ENCODE results near the gene CTCFL. TPM values are rescaled to one million over a fixed set of nuclear protein-coding genes. Genes with fewer than 3 reads are reported as not detected.

CTCFL gene
- total and polyA plus RNA-seq, 2 donors (not counting 3 experiments of a cell fraction or from before 2014, with no cell fraction given): not detected

DNA sequence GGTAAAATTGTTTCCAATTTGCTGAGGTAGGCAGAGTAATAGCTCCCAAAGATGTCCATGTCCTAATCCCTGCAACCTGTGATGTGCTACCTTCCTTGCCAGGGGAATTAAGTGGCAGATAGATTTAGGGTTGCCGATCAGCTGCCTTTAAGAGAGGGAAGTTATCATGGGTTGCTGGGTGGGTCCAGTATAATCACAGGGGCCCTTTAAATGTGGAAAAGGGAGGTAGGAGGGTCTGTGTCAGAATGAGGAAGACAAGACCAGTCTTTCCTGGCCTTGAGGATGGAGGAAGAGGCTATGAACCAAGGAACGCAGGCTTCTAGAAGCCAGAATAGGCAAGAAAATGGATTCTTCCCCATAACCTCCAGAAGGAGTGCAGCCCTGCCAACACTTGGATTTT lies 50.7 kb downstream of the CTCFL start:
- TF ChIP-seq, protein P1, sequence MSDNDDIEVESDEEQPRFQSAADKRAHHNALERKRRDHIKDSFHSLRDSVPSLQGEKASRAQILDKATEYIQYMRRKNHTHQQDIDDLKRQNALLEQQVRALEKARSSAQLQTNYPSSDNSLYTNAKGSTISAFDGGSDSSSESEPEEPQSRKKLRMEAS (IDR thresholded peaks at IDR 0.05; ENCODE audit: insufficient read depth, insufficient read length): no peak
- TF ChIP-seq, protein P2, sequence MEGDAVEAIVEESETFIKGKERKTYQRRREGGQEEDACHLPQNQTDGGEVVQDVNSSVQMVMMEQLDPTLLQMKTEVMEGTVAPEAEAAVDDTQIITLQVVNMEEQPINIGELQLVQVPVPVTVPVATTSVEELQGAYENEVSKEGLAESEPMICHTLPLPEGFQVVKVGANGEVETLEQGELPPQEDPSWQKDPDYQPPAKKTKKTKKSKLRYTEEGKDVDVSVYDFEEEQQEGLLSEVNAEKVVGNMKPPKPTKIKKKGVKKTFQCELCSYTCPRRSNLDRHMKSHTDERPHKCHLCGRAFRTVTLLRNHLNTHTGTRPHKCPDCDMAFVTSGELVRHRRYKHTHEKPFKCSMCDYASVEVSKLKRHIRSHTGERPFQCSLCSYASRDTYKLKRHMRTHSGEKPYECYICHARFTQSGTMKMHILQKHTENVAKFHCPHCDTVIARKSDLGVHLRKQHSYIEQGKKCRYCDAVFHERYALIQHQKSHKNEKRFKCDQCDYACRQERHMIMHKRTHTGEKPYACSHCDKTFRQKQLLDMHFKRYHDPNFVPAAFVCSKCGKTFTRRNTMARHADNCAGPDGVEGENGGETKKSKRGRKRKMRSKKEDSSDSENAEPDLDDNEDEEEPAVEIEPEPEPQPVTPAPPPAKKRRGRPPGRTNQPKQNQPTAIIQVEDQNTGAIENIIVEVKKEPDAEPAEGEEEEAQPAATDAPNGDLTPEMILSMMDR (IDR thresholded peaks at IDR 0.05; ENCODE audit: extremely low read depth in 1 of 2, insufficient read depth in 1 of 2, low read depth in 1 of 2, low read length in 2 of 2): no peak
- TF ChIP-seq POLR2A (IDR thresholded peaks at IDR 0.05; ENCODE audit: low read depth, low read length) (no peak), JUN (IDR thresholded peaks at IDR 0.05; ENCODE audit: borderline replicate concordance, insufficient read depth, insufficient read length, low read depth) (no peak), FOS (IDR thresholded peaks at IDR 0.05; ENCODE audit: borderline replicate concordance, insufficient read depth, low read length) (no peak), POLR2AphosphoS5 (IDR thresholded peaks at IDR 0.05; ENCODE audit: insufficient read depth, low read depth, low read length) (no peak), MYC (IDR thresholded peaks at IDR 0.05; ENCODE audit: low read depth, low read length) (no peak), EZH2 (IDR thresholded peaks at IDR 0.05; ENCODE audit: borderline replicate concordance, low read depth, low read length, severe bottlenecking) (no peak), GATA2 (IDR thresholded peaks at IDR 0.05; ENCODE audit: insufficient read depth, insufficient read length, low read depth, low read length) (no peak)
- peaks cover 12% of the 10 kb centered on the region for H3K4me1 ChIP-seq (ENCODE audit: control insufficient read depth, extremely low read depth, insufficient read depth, low read length)
- dilution Hi-C loops (cut with MboI; ENCODE audit: extremely low pct_ligation_motif_present, low sequenced_read_pairs): no loop called here
- H3K4me2 ChIP-seq (ENCODE audit: insufficient read depth, low read length): no peak overlapping the region
- no peaks in the 10 kb centered on the region for H3K9me1 ChIP-seq (replicated peaks; ENCODE audit: control insufficient read depth, extremely low read depth, insufficient read depth, low read length)
- FAIRE-seq (no peak), DNase-seq (ENCODE audit: low read depth, low spot score) (no peak)
- no peak overlapping the region for H2AFZ ChIP-seq (ENCODE audit: low read depth, low read length)
- no peak overlapping the region for H3K27ac ChIP-seq (ENCODE audit: insufficient read depth, low read depth, low read length)
- no peak overlapping the region for H3K9ac ChIP-seq (replicated peaks; ENCODE audit: extremely low read depth, insufficient read depth, low read length)
- POLR2A ChIA-PET: no interaction called here
- H4K20me1 ChIP-seq (replicated peaks; ENCODE audit: control insufficient read depth, extremely low read depth, insufficient read depth, low read length): no peaks in the 10 kb centered on the region
- no peak overlapping the region for H3K4me3 ChIP-seq (replicated peaks in 1 of 3; ENCODE audit: insufficient read depth in 1 of 3, low read depth in 1 of 3, low read length in 3 of 3)
- no peaks in the 10 kb centered on the region for H3K9me3 ChIP-seq (replicated peaks; ENCODE audit: control insufficient read depth, insufficient read depth, low read length)
- H3K27me3 ChIP-seq (ENCODE audit: control insufficient read depth in 2 of 2, insufficient read depth in 2 of 2, low read length in 2 of 2): peaks cover 6 to 20% of the 10 kb centered on the region in 2 experiments
- no peaks in the 10 kb centered on the region for H3K36me3 ChIP-seq (ENCODE audit: control insufficient read depth in 2 of 2, extremely low read depth in 1 of 2, insufficient read depth in 2 of 2, low read length in 2 of 2)
- no TSS peak for BruUV-seq (replicated peaks)
- intact Hi-C loops (cut with micrococcal nuclease): no loop called here
- CTCF ChIA-PET: interaction anchor here (1.2 to 1.4 kb wide), 3 partner anchors 21 to 93 kb away, joined by 3 to 5 read pairs (median 4); no protein-coding TSS in a partner anchor
- no peaks in the 10 kb centered on the region for H3K79me2 ChIP-seq (ENCODE audit: control insufficient read depth, insufficient read depth, low read length)

All from endothelial cell of umbilical vein (primary cell).